K562 (cell line): ENCODE measurements around the gene LGALS3BP. TPM values are rescaled to one million over a fixed set of nuclear protein-coding genes. Genes with fewer than 3 reads are reported as not detected.

Experiments
- ATAC-seq: fragments of 200-7000 bp; cut with Tn5 transposase; 3 replicates; pipeline ENCODE4 v1.9.1; 2020; ENCODE audit warnings: moderate library complexity
- BruUV-seq: library from RNA; stranded (reverse); fragments of 400-500 nt; replicated peaks from 2 replicates; lab custom pipeline; 2021; lab: Mats Ljungman, UMichigan
- CTCF ChIA-PET: fragments of 300-600 bp; formaldehyde crosslinking; extraction: SDS; loops from one replicate; lab custom pipeline; 2021; ENCODE audit warnings: low intra/inter-chr PET ratio; lab: Yijun Ruan, JAX
- POLR2A ChIA-PET: fragments of 300-600, 350-650 bp; sonication (Branson Sonifier 250); formaldehyde crosslinking; extraction: SDS; loops from one replicate; lab custom pipeline; 2021; ENCODE audit warnings: antibody characterized with exemption, inconsistent platforms; lab: Yijun Ruan, JAX
- DNase-seq, 4 experiments: peaks; one replicate each; pipeline versions ENCODE4 v3.0.0 to v3.0.0-alpha.2; 2011 to 2018; ENCODE audit warnings: low spot score in 3 of 4, mixed read lengths in 3 of 4; ENCODE audit errors: extremely low read depth in 1 of 4
- FAIRE-seq: peaks from 2 replicates; lab custom pipeline; 2011; peaks lifted over from hg19 to GRCh38; lab: Jason Lieb, UNC
- H2AFZ ChIP-seq: 2 replicates; pipeline ENCODE4 v1.6.0; 2011; ENCODE audit warnings: low read depth, low read length, control low read depth, inconsistent platforms
- H3K27ac ChIP-seq: fragments of 200-600 bp; 3 replicates; pipeline ENCODE4 v1.8.0; 2011; ENCODE audit warnings: low read depth, mild to moderate bottlenecking, control low read depth, inconsistent platforms, low read length, moderate library complexity, mixed read lengths; ENCODE audit errors: extremely low read depth
- H3K27me3 ChIP-seq, 2 experiments: fragments of 300-600 bp in 1 of 2; 2 replicates in 1 of 2; 3 replicates in 1 of 2; pipeline versions ENCODE4 v1.6.0 to v1.8.0; 2011; ENCODE audit warnings: inconsistent platforms in 2 of 2, low read length in 2 of 2, mild to moderate bottlenecking in 1 of 2, mixed read lengths in 1 of 2, moderate library complexity in 1 of 2; ENCODE audit not compliant: control insufficient read depth in 2 of 2, insufficient read depth in 2 of 2
- H3K36me3 ChIP-seq: fragments of 300-600 bp; 3 replicates; pipeline ENCODE4 v1.8.0; 2011; ENCODE audit warnings: mild to moderate bottlenecking, low read length, inconsistent platforms; ENCODE audit not compliant: control insufficient read depth, insufficient read depth
- H3K4me1 ChIP-seq, 2 experiments: fragments of 200-600 bp in 1 of 2; replicated peaks in 1 of 2; 2 replicates in 1 of 2; 3 replicates in 1 of 2; pipeline versions ENCODE4 v1.5.1 to v1.8.0; 2011; ENCODE audit warnings: inconsistent platforms in 2 of 2, low read length in 2 of 2, mild to moderate bottlenecking in 1 of 2, mixed read lengths in 1 of 2, moderate library complexity in 1 of 2; ENCODE audit not compliant: control insufficient read depth in 2 of 2, insufficient read depth in 2 of 2
- H3K4me2 ChIP-seq: 2 replicates; pipeline ENCODE4 v1.6.1; 2011; ENCODE audit warnings: low read length, control low read depth, inconsistent platforms, mixed read lengths; ENCODE audit not compliant: insufficient read depth
- H3K4me3 ChIP-seq: fragments of 200-600 bp; sonication (generic), shearing (Covaris generic); 2 replicates; pipeline ENCODE4 v1.5.1; 2016; ENCODE audit warnings: control low read depth, inconsistent platforms
- H3K79me2 ChIP-seq: fragments of 200-600 bp; 3 replicates; pipeline ENCODE4 v1.8.0; 2011; ENCODE audit warnings: low read length, inconsistent platforms; ENCODE audit not compliant: control insufficient read depth, insufficient read depth
- H3K9ac ChIP-seq, 2 experiments: 2 replicates each; pipeline versions ENCODE4 v1.6.0 to v1.6.1; 2011; ENCODE audit warnings: low read depth in 2 of 2, low read length in 2 of 2, control low read depth in 1 of 2, inconsistent platforms in 1 of 2, mild to moderate bottlenecking in 1 of 2, mixed read lengths in 1 of 2; ENCODE audit not compliant: insufficient read depth in 1 of 2
- H3K9me1 ChIP-seq: one replicate; pipeline ENCODE4 v1.6.0; 2011; ENCODE audit warnings: inconsistent platforms, mild to moderate bottlenecking, low read length, moderate library complexity; ENCODE audit not compliant: control insufficient read depth, insufficient read depth
- H3K9me3 ChIP-seq: replicated peaks from 2 replicates; pipeline ENCODE4 v1.5.1; 2011; ENCODE audit warnings: low read depth, low read length, inconsistent platforms; ENCODE audit not compliant: control insufficient read depth, insufficient read depth
- H4K20me1 ChIP-seq: replicated peaks from 2 replicates; pipeline ENCODE4 v1.6.1; 2011; ENCODE audit warnings: low read length, inconsistent platforms, mixed read lengths; ENCODE audit not compliant: control insufficient read depth, insufficient read depth
- CEBPB ChIP-seq: fragments of 450-650 bp; IDR thresholded peaks from 2 replicates; pipeline ENCODE4 v1.6.1; 2016; ENCODE audit warnings: missing genetic modification characterization, missing compliant biosample characterization
- SOX6 ChIP-seq: fragments of 450-650 bp; IDR thresholded peaks from 2 replicates; pipeline ENCODE4 v1.6.1; 2014; ENCODE audit warnings: mild to moderate bottlenecking
- WGBS: fragments of 100-300 bp; shearing (Covaris generic); methylation state at CpG from one replicate; pipeline ENCODE4 v1.1.6; 2016; ENCODE audit warnings: low coverage, mixed read lengths; ENCODE audit not compliant: insufficient coverage; ENCODE audit errors: missing lambda C conversion rate; 5-methylcytosine and 5-hydroxymethylcytosine counted together
- in situ Hi-C: fragments of 300-500 bp; cut with MboI; formaldehyde crosslinking; loops from 4 replicates; pipeline ENCODE4 v1.15.0; 2018; ENCODE audit warnings: inconsistent platforms, mixed read lengths
- intact Hi-C: fragments of 100-400 bp; cut with micrococcal nuclease; formaldehyde crosslinking; loops from 2 replicates; pipeline ENCODE4 v1.14.2; 2022
- polyA plus RNA-seq, 8 experiments: library from polyadenylated mRNA; depleted of rRNA in 4 of 8; stranded (reverse) in 5 of 8; unstranded in 3 of 8; fragments of >200 nt; fragmentation: Nextera tagmentation in 2 of 8; fragmentation: Illumina TruSeq in 1 of 8; extraction: Ambion mirVana in 2 of 8; extraction: Trizol in 1 of 8; gene quantifications; 2 replicates each; pipeline versions ENCODE4 v1.2.1 to v1.2.3, GENCODE V29; 2011 to 2014; ENCODE audit warnings: inconsistent platforms in 1 of 8, missing spikeins in 1 of 8
- total RNA-seq, 7 experiments: library from RNA; depleted of rRNA in 6 of 7; stranded (reverse); fragments of >200 nt in 6 of 7; fragmentation: Illumina TruSeq in 2 of 7; extraction: Trizol in 2 of 7; gene quantifications; 2 replicates each; pipeline versions ENCODE4 v1.2.1 to v1.2.3, GENCODE V29; 2011 to 2021; ENCODE audit warnings: low replicate concordance in 1 of 7
- TF ChIP-seq, protein P1 (sequence below), 3 experiments: IDR thresholded peaks in 2 of 3; conservative IDR thresholded peaks in 1 of 3; 2 replicates each; pipeline ENCODE4 v1.5.1; 2011 to 2012; ENCODE audit warnings: low read length in 3 of 3, mild to moderate bottlenecking in 3 of 3, control low read depth in 2 of 3, improper control_type of control experiment in 1 of 3, inconsistent platforms in 1 of 3, low read depth in 1 of 3, mixed read lengths in 1 of 3, moderate library complexity in 1 of 3; ENCODE audit not compliant: insufficient read depth in 2 of 3
- TF ChIP-seq, protein P2 (sequence below): fragments of 200-800 bp; sonication (Bioruptor generic); IDR thresholded peaks from 2 replicates; pipeline ENCODE4 v1.6.1; 2017; ENCODE audit warnings: missing genetic modification characterization, missing compliant biosample characterization

Gene LGALS3BP
- total and polyA plus RNA-seq, 9 of the 15 experiments (the other 6 are each of a cell fraction or from before 2014, with no cell fraction given) = 0.39 to 5.3 (median 3.2) TPM

DNA sequence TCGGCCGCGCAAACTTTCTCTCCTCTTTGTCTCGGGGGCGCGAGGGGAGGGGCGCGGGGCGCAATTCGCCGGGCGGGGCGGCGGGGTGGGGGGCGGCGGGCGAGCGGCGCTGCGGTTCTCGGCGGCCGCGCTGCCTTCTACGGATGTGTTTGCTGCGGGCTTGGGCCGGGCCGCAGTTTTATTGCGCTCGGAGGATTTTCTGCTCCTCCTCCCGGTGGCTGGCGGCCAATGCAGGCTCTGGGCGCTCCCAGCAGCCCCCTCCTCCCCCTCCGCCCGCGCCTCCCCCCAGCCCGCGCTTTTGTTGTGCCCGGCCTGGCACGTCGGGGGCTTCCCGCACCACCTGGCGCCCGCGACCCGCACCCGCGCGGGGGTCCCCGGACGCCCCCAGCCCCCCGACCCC lies 54.5 kb downstream of the LGALS3BP start, which contains the start of gene TIMP2:
TSS of gene TIMP2 (minus strand) at position 154 of the 400 bp plus-strand sequence. CDS start 299 bp downstream, outside the sequence.
- Histone ChIP-seq H3K4me3 (no peak within 1 kb of the TSS), H3K9me1 (no peaks in the 10 kb centered on the region), H3K9ac (no peak within 1 kb of the TSS; a peak in 1 of 4 replicates), H3K27ac (no peak within 1 kb of the TSS), H3K36me3 (no peaks in the 10 kb centered on the region), H3K27me3 (peaks cover 46 to 74% of the 10 kb centered on the region in 2 experiments; a peak in 4 of 5 replicates), H3K79me2 (no peaks in the 10 kb centered on the region), H2AFZ (no peak within 1 kb of the TSS), H4K20me1 (peaks cover 21% of the 10 kb centered on the region), H3K9me3 (no peaks in the 10 kb centered on the region), H3K4me1 (peaks cover 0 to 13% of the 10 kb centered on the region in 2 experiments; a peak in 2 of 5 replicates), H3K4me2 (no peak within 1 kb of the TSS)
- intact Hi-C loops = no loop called here
- DNase-seq (peak; percentile 56 to 73 (median 69)), ATAC-seq (peak; percentile 86), FAIRE-seq (no peak)
- ChIA-PET CTCF (no interaction called here), POLR2A (no interaction called here)
- in situ Hi-C loops = no loop called here
- TF ChIP-seq, protein P1, sequence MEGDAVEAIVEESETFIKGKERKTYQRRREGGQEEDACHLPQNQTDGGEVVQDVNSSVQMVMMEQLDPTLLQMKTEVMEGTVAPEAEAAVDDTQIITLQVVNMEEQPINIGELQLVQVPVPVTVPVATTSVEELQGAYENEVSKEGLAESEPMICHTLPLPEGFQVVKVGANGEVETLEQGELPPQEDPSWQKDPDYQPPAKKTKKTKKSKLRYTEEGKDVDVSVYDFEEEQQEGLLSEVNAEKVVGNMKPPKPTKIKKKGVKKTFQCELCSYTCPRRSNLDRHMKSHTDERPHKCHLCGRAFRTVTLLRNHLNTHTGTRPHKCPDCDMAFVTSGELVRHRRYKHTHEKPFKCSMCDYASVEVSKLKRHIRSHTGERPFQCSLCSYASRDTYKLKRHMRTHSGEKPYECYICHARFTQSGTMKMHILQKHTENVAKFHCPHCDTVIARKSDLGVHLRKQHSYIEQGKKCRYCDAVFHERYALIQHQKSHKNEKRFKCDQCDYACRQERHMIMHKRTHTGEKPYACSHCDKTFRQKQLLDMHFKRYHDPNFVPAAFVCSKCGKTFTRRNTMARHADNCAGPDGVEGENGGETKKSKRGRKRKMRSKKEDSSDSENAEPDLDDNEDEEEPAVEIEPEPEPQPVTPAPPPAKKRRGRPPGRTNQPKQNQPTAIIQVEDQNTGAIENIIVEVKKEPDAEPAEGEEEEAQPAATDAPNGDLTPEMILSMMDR (IDR thresholded peaks at IDR 0.05 in 2 of 3, conservative IDR thresholded peaks at IDR 0.05 in 1 of 3; ENCODE audit: insufficient read depth in 2 of 3, low read depth in 1 of 3, low read length in 3 of 3) = peak in 2 of 3 experiments; percentile 22 to 41; a peak in 4 of 6 replicates
- TF ChIP-seq, protein P2, sequence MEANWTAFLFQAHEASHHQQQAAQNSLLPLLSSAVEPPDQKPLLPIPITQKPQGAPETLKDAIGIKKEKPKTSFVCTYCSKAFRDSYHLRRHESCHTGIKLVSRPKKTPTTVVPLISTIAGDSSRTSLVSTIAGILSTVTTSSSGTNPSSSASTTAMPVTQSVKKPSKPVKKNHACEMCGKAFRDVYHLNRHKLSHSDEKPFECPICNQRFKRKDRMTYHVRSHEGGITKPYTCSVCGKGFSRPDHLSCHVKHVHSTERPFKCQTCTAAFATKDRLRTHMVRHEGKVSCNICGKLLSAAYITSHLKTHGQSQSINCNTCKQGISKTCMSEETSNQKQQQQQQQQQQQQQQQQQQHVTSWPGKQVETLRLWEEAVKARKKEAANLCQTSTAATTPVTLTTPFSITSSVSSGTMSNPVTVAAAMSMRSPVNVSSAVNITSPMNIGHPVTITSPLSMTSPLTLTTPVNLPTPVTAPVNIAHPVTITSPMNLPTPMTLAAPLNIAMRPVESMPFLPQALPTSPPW = 0 out of 2 replicates have a peak, but pooled peaks have one; percentile 23
- no peak for TF ChIP-seq SOX6
- TF ChIP-seq CEBPB = no peak
- BruUV-seq = no TSS peak
- 3% methylated on average over 13 of the region's 52 CpGs for WGBS
